HG03571 (cell line): ENCODE measurements around the gene RIPPLY3.

Source experiments
- ATAC-seq: cut with Tn5 transposase; IDR thresholded peaks from one replicate; pipeline ENCODE4 v1.9.1; 2021; ENCODE audit not compliant: unreplicated experiment

Gene RIPPLY3, protein sequence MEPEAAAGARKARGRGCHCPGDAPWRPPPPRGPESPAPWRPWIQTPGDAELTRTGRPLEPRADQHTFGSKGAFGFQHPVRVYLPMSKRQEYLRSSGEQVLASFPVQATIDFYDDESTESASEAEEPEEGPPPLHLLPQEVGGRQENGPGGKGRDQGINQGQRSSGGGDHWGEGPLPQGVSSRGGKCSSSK

DNA sequence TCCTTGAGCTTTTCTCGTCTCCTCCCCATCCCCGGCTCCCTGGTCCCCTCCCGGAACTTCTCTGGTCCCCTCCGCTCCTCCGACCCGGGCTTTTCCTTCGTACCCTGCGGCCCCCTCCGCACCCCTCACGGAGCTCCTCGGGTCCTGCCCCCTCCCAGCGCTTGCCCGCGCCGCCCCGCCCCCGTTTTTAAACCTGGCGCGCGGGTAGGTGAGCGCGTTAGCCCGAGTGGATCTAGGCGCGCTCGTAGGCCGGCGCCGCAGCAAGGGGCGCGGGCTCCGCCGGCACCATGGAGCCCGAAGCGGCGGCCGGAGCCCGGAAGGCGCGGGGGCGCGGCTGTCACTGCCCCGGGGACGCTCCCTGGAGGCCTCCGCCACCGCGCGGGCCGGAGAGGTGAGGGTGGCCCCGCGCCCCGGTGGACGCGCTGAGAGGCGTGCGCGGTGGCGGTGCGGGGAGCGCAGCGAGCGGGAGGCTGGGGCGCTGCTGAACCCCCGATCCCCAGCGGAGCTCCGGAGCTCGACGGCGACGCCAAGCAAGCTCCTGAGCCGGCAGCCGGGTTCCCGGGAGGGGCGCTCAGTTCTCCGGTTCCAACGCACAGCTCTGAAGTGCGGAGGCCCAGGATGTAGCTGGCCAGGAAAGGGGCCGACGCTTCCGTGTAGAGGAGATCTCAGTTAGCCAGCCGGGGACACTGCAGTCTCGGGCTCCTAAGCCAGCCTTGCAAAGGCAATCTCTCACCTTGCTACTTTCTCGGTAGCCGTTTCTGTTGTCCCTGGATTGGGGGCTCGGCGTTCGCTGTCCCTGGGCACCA is at the start of gene RIPPLY3:
Gene RIPPLY3 (plus strand): TSS at position 217 of the 806 bp plus-strand sequence. CDS start 71 bp downstream, at position 288.
- no peak for ATAC-seq

GRCh38 chr21:36959020-36959835 is 47.3 kb upstream of the RIPPLY3 start:
- no peak for ATAC-seq

DNA sequence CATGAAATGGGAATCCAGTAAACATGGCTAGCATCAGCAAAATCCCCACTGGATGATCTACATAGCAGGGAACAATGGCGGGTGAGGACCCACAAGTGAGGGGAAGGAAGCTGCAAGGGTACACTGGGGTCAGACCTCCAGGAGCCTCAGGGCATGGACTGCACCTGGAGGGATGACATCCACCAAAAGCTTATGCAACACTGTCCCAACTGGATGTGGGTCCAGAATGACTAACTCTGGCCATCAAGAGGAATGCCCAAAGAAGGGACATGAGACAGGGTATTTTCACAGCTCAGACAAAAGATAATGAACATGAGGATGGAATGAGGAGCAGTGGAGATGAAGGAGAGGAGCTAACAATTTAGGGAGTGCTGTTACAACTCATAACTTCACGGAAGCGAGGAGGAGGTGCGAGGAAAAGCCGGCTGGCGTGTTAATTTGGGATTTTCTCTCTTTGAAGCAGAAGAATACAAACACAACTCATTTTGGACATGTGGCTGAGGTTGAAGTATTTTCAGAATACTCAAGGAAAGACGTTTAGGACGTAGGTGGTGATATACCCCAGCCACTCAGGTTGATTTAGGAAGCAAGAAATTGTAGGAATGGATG is 45.7 kb upstream of the RIPPLY3 start:
- ATAC-seq, result no peak

GRCh38 chr21:36962098-36962780 is 44.3 kb upstream of the RIPPLY3 start:
- ATAC-seq, result no peak

GRCh38 chr21:36964398-36964797 is 42.1 kb upstream of the RIPPLY3 start:
- ATAC-seq, result no peak

DNA sequence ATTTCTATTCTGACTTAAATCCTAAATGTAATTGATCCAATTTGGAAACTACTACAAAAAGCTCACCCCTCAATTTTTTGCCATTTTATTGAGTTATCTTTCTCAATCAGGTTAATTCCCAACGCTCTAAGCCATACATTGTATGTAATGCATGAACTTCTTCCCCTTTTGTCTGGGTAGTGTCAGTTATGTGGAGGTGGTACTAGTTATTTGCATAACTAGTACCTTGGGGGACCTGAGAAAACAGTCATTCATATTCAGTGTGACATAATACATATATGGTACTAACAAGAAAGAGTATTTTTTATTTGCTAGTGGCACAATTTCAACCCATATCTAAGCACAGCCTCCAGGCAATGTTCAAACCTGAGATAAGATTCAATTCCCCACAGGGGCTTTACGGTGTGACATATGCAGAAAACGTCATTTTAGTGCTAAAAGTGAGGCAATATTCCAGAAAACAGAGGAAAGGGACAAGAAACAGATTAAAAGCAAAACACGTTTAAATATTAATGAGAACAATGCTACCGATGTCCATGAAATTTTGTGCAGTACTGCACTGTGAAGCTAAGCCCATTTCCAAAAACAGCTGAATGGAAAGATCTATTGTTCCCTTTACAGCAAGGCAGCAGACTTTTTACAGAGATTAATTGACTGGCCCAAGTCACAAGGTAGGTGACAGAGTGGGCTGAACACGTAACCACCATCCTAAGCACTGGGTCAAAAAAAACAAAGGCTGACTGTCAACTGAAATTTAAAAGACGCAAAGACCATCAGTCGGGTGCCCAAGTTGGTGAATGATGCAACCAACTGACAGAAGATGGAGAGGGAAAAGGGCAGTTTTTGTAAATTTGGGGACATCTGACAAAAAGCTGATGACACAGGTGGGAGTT is 41.4 kb upstream of the RIPPLY3 start:
- ATAC-seq, result no peak

DNA sequence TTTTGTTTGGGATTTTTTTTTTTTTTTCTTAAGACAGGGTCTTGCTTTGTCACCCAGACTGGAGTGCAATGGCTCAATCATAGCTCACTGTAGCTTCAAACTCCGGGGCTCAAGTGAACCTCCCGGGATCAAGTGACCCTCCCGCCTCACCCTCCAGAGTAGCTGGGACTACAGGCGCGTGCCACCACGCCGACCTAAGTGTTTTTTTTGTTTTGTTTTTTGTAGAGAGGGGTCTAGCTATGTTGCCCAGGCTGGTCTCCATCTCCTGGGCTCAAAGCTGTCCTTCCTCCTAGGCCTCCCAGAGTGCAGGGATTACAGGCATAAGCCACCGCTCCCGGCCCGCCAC is 40.8 kb upstream of the RIPPLY3 start:
- no peak for ATAC-seq

- ATAC-seq, result peak; percentile 78
Observed at GRCh38 chr21:36966066-36966820, 40.3 kb upstream of the RIPPLY3 start, which contains the start of gene HLCS. TSS of gene HLCS (minus strand) at chr21:36966669. CDS start at chr21:36966638, 31 bp downstream.

GRCh38 chr21:36966821-36967768 is 39.4 kb upstream of the RIPPLY3 start:
- ATAC-seq, result peak; percentile 24

- ATAC-seq, result no peak
Observed at GRCh38 chr21:36968414-36968813, 38.1 kb upstream of the RIPPLY3 start.

- ATAC-seq, result no peak
Observed at GRCh38 chr21:36968976-36969375, 37.5 kb upstream of the RIPPLY3 start.

DNA sequence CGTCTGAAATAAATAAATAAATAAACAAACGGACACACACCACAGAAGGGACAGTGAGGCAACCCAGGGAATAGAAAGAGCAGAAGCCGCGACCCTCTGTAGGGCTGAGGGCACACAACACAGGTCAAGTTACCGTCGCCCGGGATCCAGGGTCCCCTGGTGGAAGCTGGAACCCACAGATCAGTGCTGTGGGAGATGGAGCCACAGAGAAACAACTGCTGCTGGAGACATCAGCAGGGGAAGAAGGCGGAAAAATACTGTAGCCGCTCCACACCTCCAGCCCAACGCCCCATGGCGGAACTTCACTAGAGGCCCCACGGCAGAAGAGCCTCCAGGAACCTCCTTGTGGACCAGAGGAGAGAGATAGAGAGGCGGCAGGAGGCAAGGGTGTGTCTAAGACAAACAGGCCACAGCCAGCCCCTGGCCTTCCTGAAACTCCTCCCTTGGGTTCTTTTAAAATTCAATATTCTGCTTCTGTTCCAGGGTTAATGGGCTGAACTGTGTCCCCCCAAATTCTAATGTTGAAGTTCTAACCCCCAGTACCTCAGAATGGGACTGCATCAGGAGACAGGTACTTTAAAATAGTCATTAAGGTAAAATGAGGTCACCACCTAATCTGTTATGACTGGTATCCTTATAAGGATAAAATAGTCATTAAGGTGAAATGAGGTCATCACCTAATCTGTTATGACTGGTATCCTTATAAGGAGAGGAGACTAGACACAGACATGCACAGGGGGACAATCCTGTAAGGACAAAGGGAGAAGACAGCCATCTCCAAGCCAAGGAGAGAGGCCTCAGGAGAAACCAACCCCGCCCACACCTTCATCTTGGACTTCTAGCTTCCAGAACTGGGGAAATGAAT is 32.3 kb upstream of the RIPPLY3 start:
- ATAC-seq, result no peak

GRCh38 chr21:36974851-36975192 is 31.7 kb upstream of the RIPPLY3 start:
- ATAC-seq, result no peak

- no peak for ATAC-seq
Observed at GRCh38 chr21:36976228-36976861, 30.2 kb upstream of the RIPPLY3 start.

- peak; percentile 76 for ATAC-seq
Observed at GRCh38 chr21:36976882-36977651, 29.4 kb upstream of the RIPPLY3 start.
